ENCODE measurements around the gene KCNJ16.

KCNJ16 gene

GRCh38 chr17:70070305-70071027, 4.6 kb upstream of the KCNJ16 start:
- WGBS, 2 experiments (ENCODE audit: insufficient coverage in 2 of 2): 44 to 60% methylated on average over 1 of the region's 3 CpGs
- H3K36me3 ChIP-seq (ENCODE audit: control insufficient read depth, insufficient read depth, low read length): no peaks in the 10 kb centered on the region
- H3K27ac ChIP-seq (ENCODE audit: low read depth, low read length, severe bottlenecking): no peak overlapping the region
- H3K9me3 ChIP-seq (ENCODE audit: control insufficient read depth, low read length): no peaks in the 10 kb centered on the region
- peaks cover 5% of the 10 kb centered on the region for H3K4me1 ChIP-seq (ENCODE audit: control insufficient read depth, insufficient read depth, low read length, poor library complexity, severe bottlenecking)
- no peak overlapping the region for H3K4me3 ChIP-seq (ENCODE audit: extremely low read depth, insufficient read depth, low read length, poor library complexity, severe bottlenecking)

GRCh38 chr17:70071127-70071526, 3.9 kb upstream of the KCNJ16 start:
- Histone ChIP-seq H3K4me1 (ENCODE audit: control insufficient read depth, insufficient read depth, low read length, poor library complexity, severe bottlenecking) (peaks cover 5% of the 10 kb centered on the region), H3K9me3 (ENCODE audit: control insufficient read depth, low read length) (no peaks in the 10 kb centered on the region)

GRCh38 chr17:70071620-70072019, 3.4 kb upstream of the KCNJ16 start:
- WGBS, 2 experiments (ENCODE audit: insufficient coverage in 2 of 2): 100% methylated on average over 1 of the region's 1 CpG
- Histone ChIP-seq H3K4me3 (ENCODE audit: extremely low read depth, insufficient read depth, low read length, poor library complexity, severe bottlenecking) (no peak overlapping the region), H3K9me3 (ENCODE audit: control insufficient read depth, low read length) (no peaks in the 10 kb centered on the region), H3K27ac (ENCODE audit: low read depth, low read length, severe bottlenecking) (no peak overlapping the region), H3K36me3 (ENCODE audit: control insufficient read depth, insufficient read depth, low read length) (no peaks in the 10 kb centered on the region), H3K4me1 (ENCODE audit: control insufficient read depth, insufficient read depth, low read length, poor library complexity, severe bottlenecking) (peaks cover 5% of the 10 kb centered on the region)

More at GRCh38 chr17:70071127-70071526, 3.9 kb upstream of the KCNJ16 start:
- WGBS, 2 experiments (ENCODE audit: insufficient coverage in 2 of 2): 95 to 100% methylated on average over 3 of the region's 4 CpGs
- Histone ChIP-seq H3K36me3 (ENCODE audit: control insufficient read depth, insufficient read depth, low read length) (no peaks in the 10 kb centered on the region), H3K4me3 (ENCODE audit: extremely low read depth, insufficient read depth, low read length, poor library complexity, severe bottlenecking) (no peak overlapping the region), H3K27ac (ENCODE audit: low read depth, low read length, severe bottlenecking) (no peak overlapping the region)

- H3K27ac ChIP-seq (ENCODE audit: low read depth, low read length, severe bottlenecking): no peak overlapping the region
- WGBS, 2 experiments (ENCODE audit: insufficient coverage in 2 of 2): 89 to 95% methylated on average over 4 of the region's 5 CpGs
- no peaks in the 10 kb centered on the region for H3K9me3 ChIP-seq (ENCODE audit: control insufficient read depth, low read length)
- H3K36me3 ChIP-seq (ENCODE audit: control insufficient read depth, insufficient read depth, low read length): no peaks in the 10 kb centered on the region
- H3K4me1 ChIP-seq (ENCODE audit: control insufficient read depth, insufficient read depth, low read length, poor library complexity, severe bottlenecking): peaks cover 5% of the 10 kb centered on the region
- no peak overlapping the region for H3K4me3 ChIP-seq (ENCODE audit: extremely low read depth, insufficient read depth, low read length, poor library complexity, severe bottlenecking)
These were observed 2.3 kb upstream of the KCNJ16 start for GRCh38 chr17:70072546-70073309.

- Histone ChIP-seq H3K4me3 (ENCODE audit: extremely low read depth, insufficient read depth, low read length, poor library complexity, severe bottlenecking) (no peak overlapping the region), H3K27ac (ENCODE audit: low read depth, low read length, severe bottlenecking) (no peak overlapping the region), H3K4me1 (ENCODE audit: control insufficient read depth, insufficient read depth, low read length, poor library complexity, severe bottlenecking) (peaks cover 5% of the 10 kb centered on the region), H3K9me3 (ENCODE audit: control insufficient read depth, low read length) (no peaks in the 10 kb centered on the region), H3K36me3 (ENCODE audit: control insufficient read depth, insufficient read depth, low read length) (no peaks in the 10 kb centered on the region)
- WGBS, 2 experiments (ENCODE audit: insufficient coverage in 2 of 2): 75 to 91% methylated on average over 3 to 4 of the region's 5 CpGs
These were observed 1.7 kb upstream of the KCNJ16 start for GRCh38 chr17:70073310-70073709.

- peaks cover 5% of the 10 kb centered on the region for H3K4me1 ChIP-seq (ENCODE audit: control insufficient read depth, insufficient read depth, low read length, poor library complexity, severe bottlenecking)
- H3K36me3 ChIP-seq (ENCODE audit: control insufficient read depth, insufficient read depth, low read length): no peaks in the 10 kb centered on the region
- no peak overlapping the region for H3K4me3 ChIP-seq (ENCODE audit: extremely low read depth, insufficient read depth, low read length, poor library complexity, severe bottlenecking)
- H3K9me3 ChIP-seq (ENCODE audit: control insufficient read depth, low read length): no peaks in the 10 kb centered on the region
- 67 to 100% methylated on average over 1 to 3 of the region's 3 CpGs for WGBS, 2 experiments (ENCODE audit: insufficient coverage in 2 of 2)
- H3K27ac ChIP-seq (ENCODE audit: low read depth, low read length, severe bottlenecking): no peak overlapping the region
These were observed 1.2 kb upstream of the KCNJ16 start for GRCh38 chr17:70073799-70074198.

GRCh38 chr17:70074236-70074830, 692 bp upstream of the KCNJ16 start:
- 91 to 100% methylated on average over 2 to 3 of the region's 5 CpGs for WGBS, 2 experiments (ENCODE audit: insufficient coverage in 2 of 2)
- Histone ChIP-seq H3K36me3 (ENCODE audit: control insufficient read depth, insufficient read depth, low read length) (no peaks in the 10 kb centered on the region), H3K4me1 (ENCODE audit: control insufficient read depth, insufficient read depth, low read length, poor library complexity, severe bottlenecking) (peaks cover 5% of the 10 kb centered on the region), H3K27ac (ENCODE audit: low read depth, low read length, severe bottlenecking) (no peak overlapping the region), H3K4me3 (ENCODE audit: extremely low read depth, insufficient read depth, low read length, poor library complexity, severe bottlenecking) (no peak overlapping the region), H3K9me3 (ENCODE audit: control insufficient read depth, low read length) (no peaks in the 10 kb centered on the region)

GRCh38 chr17:70076189-70076588, 1.2 kb downstream of the KCNJ16 start:
- no peaks in the 10 kb centered on the region for H3K36me3 ChIP-seq (ENCODE audit: control insufficient read depth, insufficient read depth, low read length)
- H3K27ac ChIP-seq (ENCODE audit: low read depth, low read length, severe bottlenecking): no peak overlapping the region
- no peaks in the 10 kb centered on the region for H3K9me3 ChIP-seq (ENCODE audit: control insufficient read depth, low read length)
- H3K4me3 ChIP-seq (ENCODE audit: extremely low read depth, insufficient read depth, low read length, poor library complexity, severe bottlenecking): no peak overlapping the region
- H3K4me1 ChIP-seq (ENCODE audit: control insufficient read depth, insufficient read depth, low read length, poor library complexity, severe bottlenecking): no peaks in the 10 kb centered on the region
- no CpG with 5 or more reads among the region's 1 CpG for WGBS, 2 experiments (ENCODE audit: insufficient coverage in 2 of 2)

- no peaks in the 10 kb centered on the region for H3K4me1 ChIP-seq (ENCODE audit: control insufficient read depth, insufficient read depth, low read length, poor library complexity, severe bottlenecking)
These were observed 1.8 kb downstream of the KCNJ16 start for GRCh38 chr17:70076831-70077230.

GRCh38 chr17:70078549-70078948, 3.5 kb downstream of the KCNJ16 start:
- Histone ChIP-seq H3K27ac (ENCODE audit: low read depth, low read length, severe bottlenecking) (no peak overlapping the region), H3K9me3 (ENCODE audit: control insufficient read depth, low read length) (no peaks in the 10 kb centered on the region), H3K4me1 (ENCODE audit: control insufficient read depth, insufficient read depth, low read length, poor library complexity, severe bottlenecking) (no peaks in the 10 kb centered on the region), H3K4me3 (ENCODE audit: extremely low read depth, insufficient read depth, low read length, poor library complexity, severe bottlenecking) (no peak overlapping the region), H3K36me3 (ENCODE audit: control insufficient read depth, insufficient read depth, low read length) (no peaks in the 10 kb centered on the region)
- WGBS, 2 experiments (ENCODE audit: insufficient coverage in 2 of 2): 50% methylated on average over 2 of the region's 4 CpGs; no CpG with 5 or more reads in 1 of the 2 experiments

More at GRCh38 chr17:70076831-70077230, 1.8 kb downstream of the KCNJ16 start:
- no peaks in the 10 kb centered on the region for H3K36me3 ChIP-seq (ENCODE audit: control insufficient read depth, insufficient read depth, low read length)
- H3K27ac ChIP-seq (ENCODE audit: low read depth, low read length, severe bottlenecking): no peak overlapping the region
- H3K4me3 ChIP-seq (ENCODE audit: extremely low read depth, insufficient read depth, low read length, poor library complexity, severe bottlenecking): no peak overlapping the region
- no peaks in the 10 kb centered on the region for H3K9me3 ChIP-seq (ENCODE audit: control insufficient read depth, low read length)
- 46 to 50% methylated on average over 2 of the region's 3 CpGs for WGBS, 2 experiments (ENCODE audit: insufficient coverage in 2 of 2)

Measured in mesodermal cell (in vitro differentiated cells).